H1 (cell line): ENCODE results near the gene NRROS. TPM values are rescaled to one million over a fixed set of nuclear protein-coding genes. Genes with fewer than 3 reads are reported as not detected.

Source experiments
- EGR1 ChIP-seq: IDR thresholded peaks from 2 replicates; pipeline ENCODE4 v1.6.1; 2011; ENCODE audit warnings: low read depth, low read length, borderline replicate concordance
- HDAC6 ChIP-seq: IDR thresholded peaks from one replicate; pipeline ENCODE4 v1.7.1; 2012; ENCODE audit warnings: low read depth, mild to moderate bottlenecking, inconsistent platforms, low read length, moderate library complexity
- JUND ChIP-seq: IDR thresholded peaks from 2 replicates; pipeline ENCODE4 v1.6.1; 2011; ENCODE audit warnings: mild to moderate bottlenecking, improper control_type of control experiment, low read length
- PHF8 ChIP-seq: fragments of 200-600 bp; sonication (generic); conservative IDR thresholded peaks from 2 replicates; pipeline ENCODE4 v1.7.1; 2012; ENCODE audit warnings: low read depth, mild to moderate bottlenecking, inconsistent platforms, low read length, moderate library complexity
- POLR2AphosphoS5 ChIP-seq: IDR thresholded peaks from 2 replicates; pipeline ENCODE4 v1.6.1; 2011; ENCODE audit warnings: low read depth, low read length
- polyA plus RNA-seq, 7 experiments: library from polyadenylated mRNA; depleted of rRNA in 3 of 7; stranded (reverse) in 5 of 7; unstranded in 2 of 7; fragments of >200 nt in 5 of 7; fragments of 200-250 nt in 2 of 7; gene quantifications; 1 replicate in 5 of 7; 2 replicates in 1 of 7; 4 replicates in 1 of 7; pipeline versions ENCODE4 v1.2.1 to v1.2.3, GENCODE V29; 2011 to 2013; ENCODE audit warnings: missing spikeins in 2 of 7, mixed read lengths in 2 of 7
- total RNA-seq: library from RNA; stranded (reverse); fragmentation: NEBNext Ultra II Directional; extraction: Animal tissue kit (Norgen Biotek cat#: 25700); gene quantifications from 2 replicates; pipeline ENCODE4 v1.2.1, GENCODE V29; 2021

NRROS gene
- total and polyA plus RNA-seq, 2 of the 8 experiments (the other 6 are each of a cell fraction or from before 2014, with no cell fraction given) = 5.3 to 7.3 TPM

GRCh38 chr3:196600359-196600758 is 39.1 kb upstream of the NRROS start (continued):
- no peak for TF ChIP-seq JUND
- TF ChIP-seq HDAC6 = no peak
- TF ChIP-seq PHF8 = no peak
- TF ChIP-seq EGR1 = no peak
- no peak for TF ChIP-seq POLR2AphosphoS5
